ENCODE measurements around the gene ATP11A. TPM values are rescaled to one million over a fixed set of nuclear protein-coding genes. Genes with fewer than 3 reads are reported as not detected.

Gene ATP11A
- total RNA-seq, 1 experiment from 2014 or later = 80.4 TPM

DNA sequence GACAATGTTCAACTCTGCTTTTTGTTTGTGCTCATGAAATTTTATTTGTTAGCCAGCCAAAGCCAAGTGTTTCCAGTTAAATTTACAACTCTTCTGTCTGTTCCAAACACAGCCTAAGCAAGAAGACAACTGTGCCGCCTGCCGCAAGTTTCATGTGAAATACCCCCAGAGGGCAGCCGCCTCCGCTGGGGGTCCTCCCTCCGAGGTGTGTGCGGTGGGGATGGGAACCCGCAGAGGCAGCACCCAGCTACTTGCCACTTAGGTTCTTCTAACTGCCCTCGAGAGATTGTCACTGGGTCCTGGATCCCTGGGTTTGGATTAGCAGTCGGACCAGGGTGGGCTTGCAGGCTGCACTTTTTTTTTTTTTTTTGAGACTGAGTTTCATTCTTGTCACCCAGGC lies 28.5 kb downstream of the ATP11A start:
- H3K27ac ChIP-seq (ENCODE audit: low read depth, low read length) = no peak overlapping the region

More for the DNA sequence above, 28.5 kb downstream of the ATP11A start:
- no peak overlapping the region for H2AFZ ChIP-seq (ENCODE audit: low read depth, low read length, poor library complexity, severe bottlenecking)
- H3K9me2 ChIP-seq (ENCODE audit: insufficient read depth) = no peaks in the 10 kb centered on the region
- no TSS peak for BruUV-seq (replicated peaks)
- RAD21 ChIA-PET (ENCODE audit: low non-redundant PET in 1 of 2, low total read pairs in 2 of 2, uncharacterized antibody in 2 of 2, unreplicated experiment in 2 of 2) = no interaction called here
- no peak for ATAC-seq
- TF ChIP-seq, protein P1, sequence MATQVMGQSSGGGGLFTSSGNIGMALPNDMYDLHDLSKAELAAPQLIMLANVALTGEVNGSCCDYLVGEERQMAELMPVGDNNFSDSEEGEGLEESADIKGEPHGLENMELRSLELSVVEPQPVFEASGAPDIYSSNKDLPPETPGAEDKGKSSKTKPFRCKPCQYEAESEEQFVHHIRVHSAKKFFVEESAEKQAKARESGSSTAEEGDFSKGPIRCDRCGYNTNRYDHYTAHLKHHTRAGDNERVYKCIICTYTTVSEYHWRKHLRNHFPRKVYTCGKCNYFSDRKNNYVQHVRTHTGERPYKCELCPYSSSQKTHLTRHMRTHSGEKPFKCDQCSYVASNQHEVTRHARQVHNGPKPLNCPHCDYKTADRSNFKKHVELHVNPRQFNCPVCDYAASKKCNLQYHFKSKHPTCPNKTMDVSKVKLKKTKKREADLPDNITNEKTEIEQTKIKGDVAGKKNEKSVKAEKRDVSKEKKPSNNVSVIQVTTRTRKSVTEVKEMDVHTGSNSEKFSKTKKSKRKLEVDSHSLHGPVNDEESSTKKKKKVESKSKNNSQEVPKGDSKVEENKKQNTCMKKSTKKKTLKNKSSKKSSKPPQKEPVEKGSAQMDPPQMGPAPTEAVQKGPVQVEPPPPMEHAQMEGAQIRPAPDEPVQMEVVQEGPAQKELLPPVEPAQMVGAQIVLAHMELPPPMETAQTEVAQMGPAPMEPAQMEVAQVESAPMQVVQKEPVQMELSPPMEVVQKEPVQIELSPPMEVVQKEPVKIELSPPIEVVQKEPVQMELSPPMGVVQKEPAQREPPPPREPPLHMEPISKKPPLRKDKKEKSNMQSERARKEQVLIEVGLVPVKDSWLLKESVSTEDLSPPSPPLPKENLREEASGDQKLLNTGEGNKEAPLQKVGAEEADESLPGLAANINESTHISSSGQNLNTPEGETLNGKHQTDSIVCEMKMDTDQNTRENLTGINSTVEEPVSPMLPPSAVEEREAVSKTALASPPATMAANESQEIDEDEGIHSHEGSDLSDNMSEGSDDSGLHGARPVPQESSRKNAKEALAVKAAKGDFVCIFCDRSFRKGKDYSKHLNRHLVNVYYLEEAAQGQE (IDR thresholded peaks at IDR 0.05; ENCODE audit: low read depth) = no peak
- TF ChIP-seq ELF1 (IDR thresholded peaks at IDR 0.05; ENCODE audit: borderline replicate concordance, low read depth) (no peak), TCF7L2 (IDR thresholded peaks at IDR 0.05; ENCODE audit: borderline replicate concordance, extremely low read depth, insufficient read depth, insufficient read length) (no peak), RAD21 (IDR thresholded peaks at IDR 0.05; ENCODE audit: low read depth) (no peak), POLR2AphosphoS5 (IDR thresholded peaks at IDR 0.05; ENCODE audit: low read depth, low read length) (no peak), CEBPB (IDR thresholded peaks at IDR 0.05; ENCODE audit: low read depth) (no peak), SP1 (IDR thresholded peaks at IDR 0.05; ENCODE audit: low read depth) (no peak), ZNF274 (IDR thresholded peaks at IDR 0.05; ENCODE audit: low read depth, low read length) (no peak), SIN3A (IDR thresholded peaks at IDR 0.05; ENCODE audit: low read depth) (no peak), YY1 (IDR thresholded peaks at IDR 0.05; ENCODE audit: extremely low read depth, insufficient replicate concordance, low read depth, low read length) (no peak), EZH2 (IDR thresholded peaks at IDR 0.05) (no peak), CBX3 (IDR thresholded peaks at IDR 0.05; ENCODE audit: low read depth) (no peak), JUND (IDR thresholded peaks at IDR 0.05) (no peak), POLR2A (IDR thresholded peaks at IDR 0.05; ENCODE audit: borderline replicate concordance, extremely low read depth, insufficient read depth, insufficient read length) (no peak)
- TF ChIP-seq, protein P2, sequence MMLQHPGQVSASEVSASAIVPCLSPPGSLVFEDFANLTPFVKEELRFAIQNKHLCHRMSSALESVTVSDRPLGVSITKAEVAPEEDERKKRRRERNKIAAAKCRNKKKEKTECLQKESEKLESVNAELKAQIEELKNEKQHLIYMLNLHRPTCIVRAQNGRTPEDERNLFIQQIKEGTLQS (IDR thresholded peaks at IDR 0.05) = no peak
- TF ChIP-seq, protein P3, sequence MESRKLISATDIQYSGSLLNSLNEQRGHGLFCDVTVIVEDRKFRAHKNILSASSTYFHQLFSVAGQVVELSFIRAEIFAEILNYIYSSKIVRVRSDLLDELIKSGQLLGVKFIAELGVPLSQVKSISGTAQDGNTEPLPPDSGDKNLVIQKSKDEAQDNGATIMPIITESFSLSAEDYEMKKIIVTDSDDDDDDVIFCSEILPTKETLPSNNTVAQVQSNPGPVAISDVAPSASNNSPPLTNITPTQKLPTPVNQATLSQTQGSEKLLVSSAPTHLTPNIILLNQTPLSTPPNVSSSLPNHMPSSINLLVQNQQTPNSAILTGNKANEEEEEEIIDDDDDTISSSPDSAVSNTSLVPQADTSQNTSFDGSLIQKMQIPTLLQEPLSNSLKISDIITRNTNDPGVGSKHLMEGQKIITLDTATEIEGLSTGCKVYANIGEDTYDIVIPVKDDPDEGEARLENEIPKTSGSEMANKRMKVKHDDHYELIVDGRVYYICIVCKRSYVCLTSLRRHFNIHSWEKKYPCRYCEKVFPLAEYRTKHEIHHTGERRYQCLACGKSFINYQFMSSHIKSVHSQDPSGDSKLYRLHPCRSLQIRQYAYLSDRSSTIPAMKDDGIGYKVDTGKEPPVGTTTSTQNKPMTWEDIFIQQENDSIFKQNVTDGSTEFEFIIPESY (IDR thresholded peaks at IDR 0.05; ENCODE audit: extremely low read depth, insufficient replicate concordance, low read length) = no peak
- TF ChIP-seq, protein P4, sequence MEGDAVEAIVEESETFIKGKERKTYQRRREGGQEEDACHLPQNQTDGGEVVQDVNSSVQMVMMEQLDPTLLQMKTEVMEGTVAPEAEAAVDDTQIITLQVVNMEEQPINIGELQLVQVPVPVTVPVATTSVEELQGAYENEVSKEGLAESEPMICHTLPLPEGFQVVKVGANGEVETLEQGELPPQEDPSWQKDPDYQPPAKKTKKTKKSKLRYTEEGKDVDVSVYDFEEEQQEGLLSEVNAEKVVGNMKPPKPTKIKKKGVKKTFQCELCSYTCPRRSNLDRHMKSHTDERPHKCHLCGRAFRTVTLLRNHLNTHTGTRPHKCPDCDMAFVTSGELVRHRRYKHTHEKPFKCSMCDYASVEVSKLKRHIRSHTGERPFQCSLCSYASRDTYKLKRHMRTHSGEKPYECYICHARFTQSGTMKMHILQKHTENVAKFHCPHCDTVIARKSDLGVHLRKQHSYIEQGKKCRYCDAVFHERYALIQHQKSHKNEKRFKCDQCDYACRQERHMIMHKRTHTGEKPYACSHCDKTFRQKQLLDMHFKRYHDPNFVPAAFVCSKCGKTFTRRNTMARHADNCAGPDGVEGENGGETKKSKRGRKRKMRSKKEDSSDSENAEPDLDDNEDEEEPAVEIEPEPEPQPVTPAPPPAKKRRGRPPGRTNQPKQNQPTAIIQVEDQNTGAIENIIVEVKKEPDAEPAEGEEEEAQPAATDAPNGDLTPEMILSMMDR (IDR thresholded peaks at IDR 0.05 in 2 of 3, conservative IDR thresholded peaks at IDR 0.05 in 1 of 3; ENCODE audit: borderline replicate concordance in 1 of 3, insufficient read depth in 1 of 3, low read depth in 2 of 3, low read length in 2 of 3) = no peak
- TF ChIP-seq, protein P5, sequence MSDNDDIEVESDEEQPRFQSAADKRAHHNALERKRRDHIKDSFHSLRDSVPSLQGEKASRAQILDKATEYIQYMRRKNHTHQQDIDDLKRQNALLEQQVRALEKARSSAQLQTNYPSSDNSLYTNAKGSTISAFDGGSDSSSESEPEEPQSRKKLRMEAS (IDR thresholded peaks at IDR 0.05) = no peak
- H3K9ac ChIP-seq (ENCODE audit: low read length) = no peak overlapping the region
- peaks cover 61 to 71% of the 10 kb centered on the region in 2 experiments for H3K4me1 ChIP-seq (ENCODE audit: control insufficient read depth in 1 of 2, insufficient read depth in 2 of 2, low read length in 2 of 2)
- no peak overlapping the region for H3K4me3 ChIP-seq (replicated peaks in 1 of 2; ENCODE audit: low read depth in 1 of 2, low read length in 2 of 2)
- H3K79me2 ChIP-seq (ENCODE audit: insufficient read depth, low read length) = peaks cover 57% of the 10 kb centered on the region
- no peaks in the 10 kb centered on the region for H4K20me1 ChIP-seq (ENCODE audit: insufficient read depth)
- no peaks in the 10 kb centered on the region; a peak in 1 of 4 replicates for H3K36me3 ChIP-seq (ENCODE audit: control insufficient read depth in 1 of 2, insufficient read depth in 2 of 2, low read length in 2 of 2)
- DNase-seq (ENCODE audit: low read depth, low spot score) = no peak
- no peaks in the 10 kb centered on the region for H3K9me3 ChIP-seq (ENCODE audit: control insufficient read depth in 1 of 2, insufficient read depth in 1 of 2, low read depth in 1 of 2, low read length in 2 of 2)
- H3K4me2 ChIP-seq (ENCODE audit: low read length) = no peak overlapping the region
- intact Hi-C loops (cut with micrococcal nuclease) = no loop called here
- POLR2A ChIA-PET = no interaction called here
- CTCF ChIA-PET = no interaction called here
- H3K27me3 ChIP-seq (ENCODE audit: insufficient read depth, low read length) = no peaks in the 10 kb centered on the region

Data from HCT116 (cell line).